GM21529 (cell line): Measurements from ENCODE around the gene LINGO3.

ENCODE experiments used
- ATAC-seq: cut with Tn5 transposase; IDR thresholded peaks from one replicate; pipeline ENCODE4 v1.9.1; 2021; ENCODE audit not compliant: unreplicated experiment

Gene LINGO3

GRCh38 chr19:2266183-2266993 is 41.6 kb downstream of the LINGO3 start:
- peak; percentile 29 for ATAC-seq

- no peak for ATAC-seq
Observed at GRCh38 chr19:2261438-2262172, 46.3 kb downstream of the LINGO3 start.

GRCh38 chr19:2260341-2260805 is 47.6 kb downstream of the LINGO3 start:
- no peak for ATAC-seq

GRCh38 chr19:2259336-2259735 is 48.6 kb downstream of the LINGO3 start:
- no peak for ATAC-seq
